GM12878 (cell line): ENCODE data around the gene RGS14.

ENCODE experiments used
- BCL3 ChIP-seq: IDR thresholded peaks from 2 replicates; pipeline ENCODE4 v1.6.1; 2011; ENCODE audit warnings: borderline replicate concordance, low read depth, mild to moderate bottlenecking, moderate library complexity, low read length; ENCODE audit not compliant: insufficient read depth, poor library complexity, severe bottlenecking
- CBX3 ChIP-seq: fragments of 200-600 bp; sonication (generic); IDR thresholded peaks from 2 replicates; pipeline ENCODE4 v1.6.1; 2016; ENCODE audit warnings: low read depth, borderline replicate concordance
- CEBPB ChIP-seq, 2 experiments: fragments of 150-350 bp in 1 of 2; IDR thresholded peaks; 2 replicates each; pipeline ENCODE4 v1.6.1; 2012 to 2014; ENCODE audit warnings: low read depth in 2 of 2, low read length in 2 of 2, borderline replicate concordance in 1 of 2, inconsistent platforms in 1 of 2
- EZH2 ChIP-seq: IDR thresholded peaks from 2 replicates; pipeline ENCODE4 v1.6.1; 2012; ENCODE audit warnings: low read depth, mild to moderate bottlenecking, control low read depth, inconsistent platforms, low read length, borderline replicate concordance; ENCODE audit not compliant: control insufficient read depth
- GABPA ChIP-seq: IDR thresholded peaks from 2 replicates; pipeline ENCODE4 v1.6.1; 2014; ENCODE audit warnings: antibody characterized with exemption, low read depth, mild to moderate bottlenecking, inconsistent platforms
- RAD21 ChIP-seq: IDR thresholded peaks from 2 replicates; pipeline ENCODE4 v1.6.1; 2011; ENCODE audit warnings: mild to moderate bottlenecking, low read depth, low read length, moderate library complexity; ENCODE audit not compliant: insufficient read depth
- RBBP5 ChIP-seq: fragments of 200-600 bp; sonication (generic); conservative IDR thresholded peaks from 2 replicates; pipeline ENCODE4 v1.6.1; 2016
- ZNF274 ChIP-seq: IDR thresholded peaks from one replicate; pipeline ENCODE4 v1.8.0; 2011; ENCODE audit not compliant: insufficient read length, insufficient read depth

GRCh38 chr5:177372910-177373309 lies 15.2 kb downstream of the RGS14 start:
- TF ChIP-seq RBBP5, result no peak
- no peak for TF ChIP-seq GABPA
- no peak for TF ChIP-seq RAD21
- no peak for TF ChIP-seq EZH2
- no peak for TF ChIP-seq ZNF274
- no peak for TF ChIP-seq CEBPB (IDR thresholded peaks at IDR 0.05; ENCODE audit: borderline replicate concordance in 1 of 2, low read depth in 2 of 2, low read length in 2 of 2)
- TF ChIP-seq BCL3, result no peak
- no peak for TF ChIP-seq CBX3
